Forelimb muscle (tissue), 1 donor: Measurements from ENCODE around the gene SIRPA. TPM values are rescaled to one million over a fixed set of nuclear protein-coding genes. Genes with fewer than 3 reads are reported as not detected.

Source experiments
- DNase-seq: peaks from one replicate; pipeline ENCODE4 v3.0.0-alpha.2; 2013; ENCODE audit warnings: low read depth
- polyA plus RNA-seq: library from polyadenylated mRNA; unstranded; fragments of 120-200 nt; gene quantifications from one replicate; pipeline ENCODE4 v1.2.1, GENCODE V29; 2013; ENCODE audit not compliant: insufficient read length

Gene SIRPA
- polyA plus RNA-seq, 1 donor: 29.2 TPM

DNA sequence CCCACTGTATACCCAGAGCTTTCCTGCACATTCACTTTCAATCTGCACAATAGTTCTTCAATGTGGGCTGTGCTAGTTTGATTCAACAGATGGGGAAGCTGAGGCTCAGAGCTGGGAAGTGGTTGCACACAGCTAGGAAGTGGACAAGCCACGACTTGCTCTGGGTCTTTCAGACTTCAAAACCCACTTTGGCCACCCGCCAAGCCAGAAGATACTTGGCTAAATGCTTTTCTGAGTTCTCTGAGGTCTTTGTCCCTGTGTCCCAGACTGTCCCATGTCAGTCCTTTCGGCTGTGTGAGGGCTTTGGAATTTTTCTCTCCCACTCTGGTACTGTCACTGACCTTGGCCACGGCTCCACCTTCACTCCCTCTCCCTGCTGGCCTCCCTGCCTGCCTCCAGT lies 88.1 kb downstream of the SIRPA start:
- DNase-seq: no peak

DNA sequence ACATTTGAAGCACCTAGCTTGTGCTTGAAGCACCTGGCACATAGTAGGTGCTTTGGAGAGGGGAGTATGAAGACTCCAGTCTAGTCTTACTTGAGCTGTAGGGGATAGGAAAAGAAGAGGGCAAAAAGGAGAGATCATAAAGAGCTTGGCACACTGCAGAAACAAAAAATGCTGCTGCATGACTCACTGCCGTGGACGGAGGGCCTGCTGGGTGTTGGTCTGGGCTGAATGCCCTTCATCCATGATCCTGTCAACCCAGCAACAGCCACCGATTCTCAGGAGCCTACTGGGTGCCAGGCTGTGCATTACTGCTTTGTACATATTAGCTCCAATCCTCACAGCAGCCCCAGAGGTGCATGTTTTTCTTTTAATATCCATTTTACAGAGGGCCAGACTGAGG lies 92.6 kb downstream of the SIRPA start:
- no peak for DNase-seq

Other genes starting within 250 kb of the SIRPA start
- gene SIRPG, start 237.6 kb upstream of the SIRPA start, polyA plus RNA-seq: not detected
- gene PDYN, start 98.7 kb downstream of the SIRPA start, polyA plus RNA-seq: not detected
- gene STK35, start 206.4 kb downstream of the SIRPA start, polyA plus RNA-seq: 6.9 TPM